Subcutaneous adipose tissue (tissue), 4 donors: ENCODE data around the gene URGCP. TPM values are rescaled to one million over a fixed set of nuclear protein-coding genes. Genes with fewer than 3 reads are reported as not detected.

Source experiments
- CTCF ChIP-seq: fragments of 450-650 bp; IDR thresholded peaks from one replicate; pipeline ENCODE4 v1.5.1; 2016; ENCODE audit warnings: low read depth, mild to moderate bottlenecking, control low read depth, antibody characterized with exemption, moderate library complexity
- total RNA-seq, 4 donors: library from RNA; depleted of rRNA; stranded (reverse); fragments of >200 nt; gene quantifications; one replicate each; pipeline ENCODE4 v1.1.0, GENCODE V29; 2016

URGCP gene
- total RNA-seq, 4 donors from 2014 or later, result 16.7 to 29.1 (median 26.1) TPM

DNA sequence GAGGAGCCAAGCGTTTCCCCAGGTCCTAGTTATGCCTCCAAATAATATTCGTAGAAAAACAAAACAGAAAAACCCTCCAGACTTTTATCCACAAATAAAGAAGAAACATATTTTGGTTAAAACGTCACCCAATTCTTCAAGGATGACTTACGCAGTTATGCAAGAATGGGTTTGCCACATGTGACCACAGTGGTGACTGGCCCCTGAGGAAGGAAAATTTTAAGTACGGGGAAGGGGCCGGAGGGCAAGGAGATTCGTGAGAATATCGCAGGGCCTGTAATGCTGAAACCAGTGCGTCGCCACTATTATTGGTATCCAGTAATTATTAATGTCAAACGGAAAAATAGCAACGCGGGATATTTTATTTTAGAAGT, 36.5 kb downstream of the URGCP start:
- no peak for TF ChIP-seq CTCF

- no peak for TF ChIP-seq CTCF
These were observed 37.2 kb downstream of the URGCP start, which contains the start of gene MRPS24 for GRCh38 chr7:43869006-43869866. Gene MRPS24 (minus strand): TSS chr7:43869517. CDS start chr7:43869495, 22 bp downstream.

DNA sequence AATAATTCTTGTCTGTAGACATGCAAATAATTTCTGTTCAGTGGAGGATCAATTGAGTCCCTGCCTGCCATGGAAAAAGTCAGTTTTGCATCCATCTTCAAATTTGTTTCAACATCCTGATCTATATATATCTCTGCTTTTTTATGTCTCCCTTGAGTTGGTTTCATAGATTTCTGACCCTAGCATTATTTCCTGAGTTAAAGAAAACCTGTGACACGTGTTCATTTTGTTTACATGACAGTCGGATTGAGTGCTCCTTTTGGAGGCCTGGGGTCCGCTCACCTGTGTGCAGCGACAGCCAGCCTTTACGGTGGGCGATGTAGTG, 37.8 kb downstream of the URGCP start:
- no peak for TF ChIP-seq CTCF

DNA sequence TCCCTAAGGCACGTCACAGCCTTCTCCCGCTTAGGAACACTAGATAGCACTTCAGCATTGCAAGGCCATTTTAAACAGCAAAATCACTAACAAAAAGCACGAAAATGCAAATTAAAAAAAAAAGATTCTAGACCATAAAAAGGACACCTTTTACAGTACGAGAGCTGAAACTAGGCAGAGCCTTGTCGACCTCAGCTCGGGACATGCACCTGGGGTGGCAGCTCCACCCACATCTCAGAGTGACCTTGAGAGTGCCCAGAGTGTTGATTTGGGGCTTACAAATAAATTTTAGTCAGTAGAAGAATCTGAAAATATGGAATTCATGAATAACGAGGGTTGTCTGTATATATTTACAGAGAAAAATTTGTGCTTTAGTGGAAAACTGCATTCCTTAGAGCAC, 38.2 kb downstream of the URGCP start:
- no peak for TF ChIP-seq CTCF

- no peak for TF ChIP-seq CTCF
These were observed 41.1 kb downstream of the URGCP start for GRCh38 chr7:43865277-43865676.

DNA sequence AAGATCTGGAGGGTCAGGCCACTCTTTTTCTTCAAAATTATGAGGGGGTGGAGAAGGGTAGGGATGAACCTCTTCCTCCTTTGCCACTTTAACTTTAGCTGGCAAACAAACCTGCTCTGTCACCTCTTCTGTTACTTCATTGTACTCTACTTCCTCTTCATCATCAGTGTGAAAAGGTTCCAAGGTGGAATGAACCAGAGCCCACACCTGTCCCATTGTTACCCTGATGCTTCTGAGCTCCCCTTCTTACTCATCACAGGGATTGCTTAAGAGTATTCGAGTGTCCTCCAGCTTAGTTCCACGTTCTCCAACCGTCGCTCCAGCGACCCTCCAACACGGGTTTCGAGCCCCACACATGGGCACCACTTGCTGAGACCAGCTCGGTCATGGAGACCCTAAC, 42.3 kb downstream of the URGCP start:
- TF ChIP-seq CTCF, result no peak

GRCh38 chr7:43856996-43857395, 49.4 kb downstream of the URGCP start:
- no peak for TF ChIP-seq CTCF
